Measurements from ENCODE around the gene PFKFB2. TPM values are rescaled to one million over a fixed set of nuclear protein-coding genes. Genes with fewer than 3 reads are reported as not detected.
A peak's percentile ranks its signal among the peaks of the same experiment; 100 is the strongest.

PFKFB2 gene
- total RNA-seq, 1 donor: 14.5 TPM

DNA sequence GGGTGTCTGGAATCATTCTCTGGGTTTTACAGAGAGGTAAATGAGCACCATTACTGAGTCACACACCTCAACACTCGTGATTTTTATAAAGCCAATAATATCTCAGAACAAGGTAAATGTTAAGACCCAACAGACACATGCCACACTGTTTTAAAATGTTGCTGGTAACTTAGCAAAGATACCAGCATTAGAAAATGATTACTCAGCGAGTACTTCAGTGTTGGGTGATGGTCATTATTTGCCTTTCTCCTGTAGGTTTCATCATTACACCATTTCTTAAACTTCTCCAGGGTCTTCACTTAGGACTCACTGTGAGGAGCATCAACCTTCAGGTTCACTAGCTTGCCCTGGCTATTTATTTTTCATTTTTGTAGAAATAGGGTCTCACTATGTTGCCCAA is 28.7 kb downstream of the PFKFB2 start:
- H2AFZ ChIP-seq (ENCODE audit: low read length): no peak overlapping the region
- H3K4me2 ChIP-seq (ENCODE audit: insufficient read depth, low read length): no peak overlapping the region
- peaks cover 5% of the 10 kb centered on the region for H3K27me3 ChIP-seq (ENCODE audit: insufficient read depth, low read length)
- TF ChIP-seq, protein P1, sequence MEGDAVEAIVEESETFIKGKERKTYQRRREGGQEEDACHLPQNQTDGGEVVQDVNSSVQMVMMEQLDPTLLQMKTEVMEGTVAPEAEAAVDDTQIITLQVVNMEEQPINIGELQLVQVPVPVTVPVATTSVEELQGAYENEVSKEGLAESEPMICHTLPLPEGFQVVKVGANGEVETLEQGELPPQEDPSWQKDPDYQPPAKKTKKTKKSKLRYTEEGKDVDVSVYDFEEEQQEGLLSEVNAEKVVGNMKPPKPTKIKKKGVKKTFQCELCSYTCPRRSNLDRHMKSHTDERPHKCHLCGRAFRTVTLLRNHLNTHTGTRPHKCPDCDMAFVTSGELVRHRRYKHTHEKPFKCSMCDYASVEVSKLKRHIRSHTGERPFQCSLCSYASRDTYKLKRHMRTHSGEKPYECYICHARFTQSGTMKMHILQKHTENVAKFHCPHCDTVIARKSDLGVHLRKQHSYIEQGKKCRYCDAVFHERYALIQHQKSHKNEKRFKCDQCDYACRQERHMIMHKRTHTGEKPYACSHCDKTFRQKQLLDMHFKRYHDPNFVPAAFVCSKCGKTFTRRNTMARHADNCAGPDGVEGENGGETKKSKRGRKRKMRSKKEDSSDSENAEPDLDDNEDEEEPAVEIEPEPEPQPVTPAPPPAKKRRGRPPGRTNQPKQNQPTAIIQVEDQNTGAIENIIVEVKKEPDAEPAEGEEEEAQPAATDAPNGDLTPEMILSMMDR (IDR thresholded peaks at IDR 0.05; ENCODE audit: extremely low read depth, low read depth, low read length): no peak
- H3K4me3 ChIP-seq (ENCODE audit: insufficient read depth, low read length): no peak overlapping the region
- H4K20me1 ChIP-seq (ENCODE audit: insufficient read depth, low read length): no peaks in the 10 kb centered on the region
- no peak overlapping the region for H3K27ac ChIP-seq (ENCODE audit: low read depth, low read length)
- peaks cover 4% of the 10 kb centered on the region for H3K4me1 ChIP-seq (ENCODE audit: insufficient read depth, low read length)
- no peaks in the 10 kb centered on the region for H3K79me2 ChIP-seq (ENCODE audit: insufficient read depth, low read length)
- no peaks in the 10 kb centered on the region for H3K36me3 ChIP-seq (ENCODE audit: insufficient read depth, low read length)
- DNase-seq (ENCODE audit: insufficient read length, low spot score, missing footprints): no peak
- H3K9me3 ChIP-seq (ENCODE audit: low read depth, low read length): no peaks in the 10 kb centered on the region

GRCh38 chr1:207084232-207084631 is 31.2 kb downstream of the PFKFB2 start:
- Histone ChIP-seq H2AFZ (ENCODE audit: low read length) (no peak overlapping the region), H3K79me2 (ENCODE audit: insufficient read depth, low read length) (no peaks in the 10 kb centered on the region), H3K4me3 (ENCODE audit: insufficient read depth, low read length) (no peak overlapping the region), H3K36me3 (ENCODE audit: insufficient read depth, low read length) (no peaks in the 10 kb centered on the region), H3K27me3 (ENCODE audit: insufficient read depth, low read length) (peaks cover 5% of the 10 kb centered on the region), H3K4me2 (ENCODE audit: insufficient read depth, low read length) (no peak overlapping the region), H3K27ac (ENCODE audit: low read depth, low read length) (no peak overlapping the region), H3K4me1 (ENCODE audit: insufficient read depth, low read length) (peaks cover 3% of the 10 kb centered on the region), H3K9me3 (ENCODE audit: low read depth, low read length) (no peaks in the 10 kb centered on the region), H4K20me1 (ENCODE audit: insufficient read depth, low read length) (no peaks in the 10 kb centered on the region)
- TF ChIP-seq, protein P1 (IDR thresholded peaks at IDR 0.05; ENCODE audit: extremely low read depth, low read depth, low read length): no peak
- no peak for DNase-seq (ENCODE audit: insufficient read length, low spot score, missing footprints)

GRCh38 chr1:207084701-207085180 is 31.7 kb downstream of the PFKFB2 start:
- Histone ChIP-seq H3K36me3 (ENCODE audit: insufficient read depth, low read length) (no peaks in the 10 kb centered on the region), H3K4me1 (ENCODE audit: insufficient read depth, low read length) (peaks cover 3% of the 10 kb centered on the region), H2AFZ (ENCODE audit: low read length) (no peak overlapping the region), H3K27ac (ENCODE audit: low read depth, low read length) (no peak overlapping the region), H3K79me2 (ENCODE audit: insufficient read depth, low read length) (no peaks in the 10 kb centered on the region), H3K4me2 (ENCODE audit: insufficient read depth, low read length) (no peak overlapping the region), H3K27me3 (ENCODE audit: insufficient read depth, low read length) (peaks cover 5% of the 10 kb centered on the region), H3K4me3 (ENCODE audit: insufficient read depth, low read length) (no peak overlapping the region), H3K9me3 (ENCODE audit: low read depth, low read length) (no peaks in the 10 kb centered on the region), H4K20me1 (ENCODE audit: insufficient read depth, low read length) (no peaks in the 10 kb centered on the region)
- DNase-seq (ENCODE audit: insufficient read length, low spot score, missing footprints): no peak
- TF ChIP-seq, protein P1 (IDR thresholded peaks at IDR 0.05; ENCODE audit: extremely low read depth, low read depth, low read length): peak; percentile 60

DNA sequence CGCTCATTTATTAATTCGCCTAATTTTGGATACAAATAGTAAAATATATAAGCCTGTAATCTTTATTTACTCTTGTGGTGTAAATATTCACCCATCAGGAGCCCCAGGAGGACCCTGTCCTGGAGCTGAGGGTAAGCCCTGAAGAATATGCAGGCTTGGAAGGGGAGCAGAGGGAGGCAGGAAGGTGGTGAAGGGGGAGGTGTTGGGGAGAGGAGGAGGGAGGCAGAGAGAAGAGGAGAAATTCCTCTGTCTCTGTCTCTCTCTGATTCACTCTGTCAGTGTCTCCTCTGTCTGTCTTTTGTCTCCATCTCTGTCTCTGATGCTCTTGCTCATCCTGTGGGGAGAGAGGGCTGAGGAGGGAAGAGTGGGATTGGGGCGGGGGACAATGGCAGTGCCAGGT is 32.8 kb downstream of the PFKFB2 start:
- Histone ChIP-seq H3K9me3 (ENCODE audit: low read depth, low read length) (no peaks in the 10 kb centered on the region), H4K20me1 (ENCODE audit: insufficient read depth, low read length) (no peaks in the 10 kb centered on the region), H3K27me3 (ENCODE audit: insufficient read depth, low read length) (peaks cover 5% of the 10 kb centered on the region), H3K4me2 (ENCODE audit: insufficient read depth, low read length) (no peak overlapping the region), H3K4me1 (ENCODE audit: insufficient read depth, low read length) (peaks cover 3% of the 10 kb centered on the region), H3K36me3 (ENCODE audit: insufficient read depth, low read length) (no peaks in the 10 kb centered on the region), H3K79me2 (ENCODE audit: insufficient read depth, low read length) (no peaks in the 10 kb centered on the region), H3K4me3 (ENCODE audit: insufficient read depth, low read length) (no peak overlapping the region), H2AFZ (ENCODE audit: low read length) (no peak overlapping the region), H3K27ac (ENCODE audit: low read depth, low read length) (no peak overlapping the region)
- no peak for DNase-seq (ENCODE audit: insufficient read length, low spot score, missing footprints)
- TF ChIP-seq, protein P1 (IDR thresholded peaks at IDR 0.05; ENCODE audit: extremely low read depth, low read depth, low read length): no peak
